ENCODE measurements around the gene TECRL.

TECRL gene

GRCh38 chr4:64271601-64272081 lies 137.6 kb downstream of the TECRL start:
- TF ChIP-seq CTCF (IDR thresholded peaks at IDR 0.05): no peak
- H3K9me3 ChIP-seq: no peaks in the 10 kb centered on the region
- H3K27me3 ChIP-seq: no peaks in the 10 kb centered on the region
- no peaks in the 10 kb centered on the region for H3K36me3 ChIP-seq
- no peaks in the 10 kb centered on the region for H3K4me1 ChIP-seq (ENCODE audit: control insufficient read depth in 1 of 2, insufficient read depth in 1 of 2, low read depth in 1 of 2, low read length in 1 of 2)
- H3K4me3 ChIP-seq (ENCODE audit: low read depth in 1 of 2, low read length in 1 of 2): no peak overlapping the region
- no peak overlapping the region for H3K27ac ChIP-seq

- Histone ChIP-seq H3K36me3 (no peaks in the 10 kb centered on the region), H3K4me3 (ENCODE audit: low read depth in 1 of 2, low read length in 1 of 2) (no peak overlapping the region), H3K4me1 (ENCODE audit: control insufficient read depth in 1 of 2, insufficient read depth in 1 of 2, low read depth in 1 of 2, low read length in 1 of 2) (no peaks in the 10 kb centered on the region), H3K9me3 (no peaks in the 10 kb centered on the region), H3K27ac (no peak overlapping the region), H3K27me3 (no peaks in the 10 kb centered on the region)
- TF ChIP-seq CTCF (IDR thresholded peaks at IDR 0.05): no peak
Measured at GRCh38 chr4:64266669-64267068, 142.6 kb downstream of the TECRL start.

GRCh38 chr4:64266263-64266662 lies 143.0 kb downstream of the TECRL start:
- H3K4me3 ChIP-seq (ENCODE audit: low read depth in 1 of 2, low read length in 1 of 2): no peak overlapping the region
- no peaks in the 10 kb centered on the region for H3K9me3 ChIP-seq
- no peaks in the 10 kb centered on the region for H3K36me3 ChIP-seq
- H3K4me1 ChIP-seq (ENCODE audit: control insufficient read depth in 1 of 2, insufficient read depth in 1 of 2, low read depth in 1 of 2, low read length in 1 of 2): no peaks in the 10 kb centered on the region
- TF ChIP-seq CTCF (IDR thresholded peaks at IDR 0.05): no peak
- H3K27me3 ChIP-seq: no peaks in the 10 kb centered on the region
- H3K27ac ChIP-seq: no peak overlapping the region

GRCh38 chr4:64251781-64252180 lies 157.5 kb downstream of the TECRL start:
- Histone ChIP-seq H3K4me1 (ENCODE audit: control insufficient read depth in 1 of 2, insufficient read depth in 1 of 2, low read depth in 1 of 2, low read length in 1 of 2) (no peaks in the 10 kb centered on the region), H3K27ac (no peak overlapping the region), H3K4me3 (ENCODE audit: low read depth in 1 of 2, low read length in 1 of 2) (no peak overlapping the region), H3K9me3 (no peaks in the 10 kb centered on the region), H3K36me3 (no peaks in the 10 kb centered on the region), H3K27me3 (no peaks in the 10 kb centered on the region)
- no peak for TF ChIP-seq CTCF (IDR thresholded peaks at IDR 0.05)

GRCh38 chr4:64250488-64250887 lies 158.8 kb downstream of the TECRL start:
- H3K36me3 ChIP-seq: no peaks in the 10 kb centered on the region
- H3K4me3 ChIP-seq (ENCODE audit: low read depth in 1 of 2, low read length in 1 of 2): no peak overlapping the region
- no peaks in the 10 kb centered on the region for H3K9me3 ChIP-seq
- no peaks in the 10 kb centered on the region for H3K27me3 ChIP-seq
- no peaks in the 10 kb centered on the region for H3K4me1 ChIP-seq (ENCODE audit: control insufficient read depth in 1 of 2, insufficient read depth in 1 of 2, low read depth in 1 of 2, low read length in 1 of 2)
- no peak for TF ChIP-seq CTCF (IDR thresholded peaks at IDR 0.05)
- no peak overlapping the region for H3K27ac ChIP-seq

- H3K36me3 ChIP-seq: no peaks in the 10 kb centered on the region
- H3K27ac ChIP-seq: no peak overlapping the region
- H3K4me3 ChIP-seq (ENCODE audit: low read depth in 1 of 2, low read length in 1 of 2): no peak overlapping the region
- H3K9me3 ChIP-seq: no peaks in the 10 kb centered on the region
- H3K27me3 ChIP-seq: no peaks in the 10 kb centered on the region
- TF ChIP-seq CTCF (IDR thresholded peaks at IDR 0.05): no peak
- H3K4me1 ChIP-seq (ENCODE audit: control insufficient read depth in 1 of 2, insufficient read depth in 1 of 2, low read depth in 1 of 2, low read length in 1 of 2): no peaks in the 10 kb centered on the region
Measured at GRCh38 chr4:64250061-64250460, 159.2 kb downstream of the TECRL start.
